ENCODE measurements around the gene CDHR3. TPM values are rescaled to one million over a fixed set of nuclear protein-coding genes. Genes with fewer than 3 reads are reported as not detected.

The CDHR3 gene
- polyA plus RNA-seq, 3 donors: 0.16 TPM; not detected in 2

DNA sequence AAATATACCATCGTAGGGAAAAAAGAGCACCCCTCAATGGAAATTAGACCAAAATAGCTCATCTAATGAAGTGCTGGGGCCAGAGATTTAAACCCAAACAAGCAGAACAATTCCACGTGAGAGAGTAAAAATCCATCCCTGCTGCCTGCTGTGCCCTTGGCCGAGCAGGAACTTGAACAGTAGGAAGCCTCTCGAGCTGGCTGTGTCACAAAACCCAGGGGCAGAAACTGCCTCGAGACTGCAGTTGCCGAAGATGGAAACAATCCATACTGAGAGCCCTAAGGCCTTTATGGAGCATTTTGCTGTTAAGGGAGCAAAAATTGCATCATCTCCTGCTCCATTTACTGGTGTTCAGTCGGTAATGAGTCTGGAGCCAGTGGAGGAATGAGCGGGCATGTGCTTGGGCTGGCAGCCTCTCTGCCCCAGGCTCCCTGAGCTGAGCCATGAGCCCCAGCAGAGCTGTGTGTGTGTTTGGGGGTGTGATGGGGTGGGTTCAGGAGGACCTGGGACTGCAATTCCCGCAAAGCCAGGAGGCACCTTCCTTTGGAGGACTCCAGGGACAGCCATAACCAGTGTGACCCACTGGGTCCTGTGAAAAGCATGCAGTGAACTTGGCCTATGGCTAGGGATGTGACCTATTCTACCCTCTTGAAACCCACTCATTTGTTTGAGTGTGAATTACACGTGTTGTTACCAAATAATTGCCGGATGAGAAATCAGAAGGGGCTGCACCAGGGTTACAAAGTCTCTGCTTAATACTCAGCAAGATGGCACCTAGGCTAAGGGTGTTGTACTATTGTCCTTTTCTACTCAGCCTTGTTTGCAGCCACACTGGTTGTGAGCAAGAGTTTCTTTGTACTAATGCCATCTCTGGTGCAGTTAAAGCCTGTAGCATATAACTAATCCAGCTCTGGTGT is 58.3 kb downstream of the CDHR3 start:
- TF ChIP-seq, protein P1, sequence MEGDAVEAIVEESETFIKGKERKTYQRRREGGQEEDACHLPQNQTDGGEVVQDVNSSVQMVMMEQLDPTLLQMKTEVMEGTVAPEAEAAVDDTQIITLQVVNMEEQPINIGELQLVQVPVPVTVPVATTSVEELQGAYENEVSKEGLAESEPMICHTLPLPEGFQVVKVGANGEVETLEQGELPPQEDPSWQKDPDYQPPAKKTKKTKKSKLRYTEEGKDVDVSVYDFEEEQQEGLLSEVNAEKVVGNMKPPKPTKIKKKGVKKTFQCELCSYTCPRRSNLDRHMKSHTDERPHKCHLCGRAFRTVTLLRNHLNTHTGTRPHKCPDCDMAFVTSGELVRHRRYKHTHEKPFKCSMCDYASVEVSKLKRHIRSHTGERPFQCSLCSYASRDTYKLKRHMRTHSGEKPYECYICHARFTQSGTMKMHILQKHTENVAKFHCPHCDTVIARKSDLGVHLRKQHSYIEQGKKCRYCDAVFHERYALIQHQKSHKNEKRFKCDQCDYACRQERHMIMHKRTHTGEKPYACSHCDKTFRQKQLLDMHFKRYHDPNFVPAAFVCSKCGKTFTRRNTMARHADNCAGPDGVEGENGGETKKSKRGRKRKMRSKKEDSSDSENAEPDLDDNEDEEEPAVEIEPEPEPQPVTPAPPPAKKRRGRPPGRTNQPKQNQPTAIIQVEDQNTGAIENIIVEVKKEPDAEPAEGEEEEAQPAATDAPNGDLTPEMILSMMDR (IDR thresholded peaks at IDR 0.05): no peak
- Mint-ChIP-seq H3K27me3 (ENCODE audit: low read depth in 3 of 3) (peaks cover 20 to 33% (median 31%) of the 10 kb centered on the region in 3 donors), H3K27ac (no peak overlapping the region), H3K9me3 (peaks cover 0 to 2% (median 0%) of the 10 kb centered on the region in 7 donors), H3K4me3 (no peak overlapping the region), H3K4me1 (peaks cover 23% of the 10 kb centered on the region), H3K36me3 (no peaks in the 10 kb centered on the region)
- Histone ChIP-seq H2AFZ (ENCODE audit: insufficient read depth, low read depth, low read length, poor library complexity, severe bottlenecking) (no peak overlapping the region), H3K4me2 (replicated peaks; ENCODE audit: extremely low read depth, low read length, poor library complexity, severe bottlenecking) (no peak overlapping the region), H3K27ac (ENCODE audit: low read depth in 1 of 2, low read length in 2 of 2) (no peak overlapping the region), H4K20me1 (ENCODE audit: insufficient read depth, low read length) (no peaks in the 10 kb centered on the region), H3K9me3 (replicated peaks in 1 of 2; ENCODE audit: control insufficient read depth in 1 of 2, insufficient read depth in 1 of 2, low read length in 2 of 2) (no peaks in the 10 kb centered on the region), H3K4me3 (replicated peaks in 1 of 3; ENCODE audit: low read depth in 2 of 3, low read length in 3 of 3) (no peak overlapping the region), H3K36me3 (replicated peaks in 1 of 2; ENCODE audit: control insufficient read depth in 1 of 2, insufficient read depth in 2 of 2, low read length in 2 of 2) (no peaks in the 10 kb centered on the region), H3K9ac (ENCODE audit: insufficient read depth, low read length, poor library complexity, severe bottlenecking) (no peak overlapping the region), H3K27me3 (ENCODE audit: control insufficient read depth in 2 of 2, insufficient read depth in 2 of 2, low read length in 2 of 2) (peaks cover 3 to 13% of the 10 kb centered on the region in 2 donors), H3K4me1 (ENCODE audit: control insufficient read depth in 1 of 2, insufficient read depth in 2 of 2, low read length in 2 of 2) (peaks cover 14 to 21% of the 10 kb centered on the region in 2 donors), H3K79me2 (ENCODE audit: insufficient read depth, low read length) (no peaks in the 10 kb centered on the region)
- 90% methylated on average over 9 of the region's 11 CpGs for WGBS (ENCODE audit: insufficient coverage)
- intact Hi-C loops (cut with micrococcal nuclease): no loop called here
- no peak for DNase-seq

DNA sequence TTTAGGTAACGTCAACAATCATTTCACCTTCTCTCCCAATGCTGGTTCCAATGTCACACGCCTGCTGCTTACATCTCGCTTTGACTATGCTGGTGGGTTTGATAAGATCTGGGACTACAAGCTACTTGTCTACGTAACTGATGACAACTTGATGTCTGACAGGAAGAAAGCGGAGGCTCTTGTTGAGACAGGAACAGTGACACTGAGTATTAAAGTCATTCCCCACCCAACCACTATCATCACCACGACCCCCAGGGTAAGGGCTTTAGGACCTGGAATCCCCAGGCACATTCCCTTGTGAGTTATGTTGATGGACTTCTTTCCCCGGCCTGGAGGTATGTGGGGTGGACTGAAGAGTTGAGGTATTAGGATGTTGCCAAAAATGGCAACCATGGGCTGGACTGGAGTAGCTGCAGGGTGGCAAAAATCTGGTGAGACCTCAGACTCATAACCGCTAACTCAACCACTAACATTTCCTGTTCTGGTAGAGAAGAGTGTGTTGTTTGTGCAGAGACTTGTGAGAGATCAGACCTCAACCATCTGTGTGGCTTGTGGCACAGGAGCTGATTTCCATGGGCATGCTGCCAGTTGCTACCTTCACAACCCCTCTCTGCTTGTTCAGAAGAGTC is 59.2 kb downstream of the CDHR3 start:
- Mint-ChIP-seq H3K27ac (peak overlapping the region in 1 of 7 donors; percentile 62), H3K36me3 (no peaks in the 10 kb centered on the region), H3K9me3 (peaks cover 0 to 2% (median 0%) of the 10 kb centered on the region in 7 donors), H3K4me3 (no peak overlapping the region), H3K27me3 (ENCODE audit: low read depth in 3 of 3) (peaks cover 19 to 40% (median 33%) of the 10 kb centered on the region in 3 donors), H3K4me1 (peaks cover 23% of the 10 kb centered on the region)
- no peaks in the 10 kb centered on the region for H3K9me3 ChIP-seq (replicated peaks in 1 of 2; ENCODE audit: control insufficient read depth in 1 of 2, insufficient read depth in 1 of 2, low read length in 2 of 2)
- no peak overlapping the region for H3K27ac ChIP-seq (ENCODE audit: low read depth in 1 of 2, low read length in 2 of 2)
- WGBS (ENCODE audit: insufficient coverage): 0% methylated on average over 1 of the region's 8 CpGs
- no peak overlapping the region for H3K4me2 ChIP-seq (replicated peaks; ENCODE audit: extremely low read depth, low read length, poor library complexity, severe bottlenecking)
- no peak overlapping the region for H2AFZ ChIP-seq (ENCODE audit: insufficient read depth, low read depth, low read length, poor library complexity, severe bottlenecking)
- no peak for DNase-seq
- no peak overlapping the region for H3K9ac ChIP-seq (ENCODE audit: insufficient read depth, low read length, poor library complexity, severe bottlenecking)
- TF ChIP-seq, protein P1 (IDR thresholded peaks at IDR 0.05): no peak
- no peak overlapping the region for H3K4me3 ChIP-seq (replicated peaks in 1 of 3; ENCODE audit: low read depth in 2 of 3, low read length in 3 of 3)
- H3K4me1 ChIP-seq (ENCODE audit: control insufficient read depth in 1 of 2, insufficient read depth in 2 of 2, low read length in 2 of 2): peaks cover 14 to 21% of the 10 kb centered on the region in 2 donors
- intact Hi-C loops (cut with micrococcal nuclease): no loop called here
- H4K20me1 ChIP-seq (ENCODE audit: insufficient read depth, low read length): no peaks in the 10 kb centered on the region
- peaks cover 3 to 13% of the 10 kb centered on the region in 2 donors for H3K27me3 ChIP-seq (ENCODE audit: control insufficient read depth in 2 of 2, insufficient read depth in 2 of 2, low read length in 2 of 2)
- no peaks in the 10 kb centered on the region for H3K79me2 ChIP-seq (ENCODE audit: insufficient read depth, low read length)
- H3K36me3 ChIP-seq (replicated peaks in 1 of 2; ENCODE audit: control insufficient read depth in 1 of 2, insufficient read depth in 2 of 2, low read length in 2 of 2): no peaks in the 10 kb centered on the region

Data from CD14-positive monocyte (primary cell).